GM23338 (cell line): ENCODE data around the gene BACE2. TPM values are rescaled to one million over a fixed set of nuclear protein-coding genes. Genes with fewer than 3 reads are reported as not detected.

Experiments used
- ATAC-seq: fragments of 200-7000 bp; cut with Tn5 transposase; 3 replicates; pipeline ENCODE4 v1.9.1; 2020
- DNase-seq: peaks from one replicate; pipeline ENCODE4 v3.0.0-alpha.2; 2015; ENCODE audit warnings: low spot score
- H2AFZ ChIP-seq: fragments of 200-600 bp; sonication (generic); 2 replicates; pipeline ENCODE4 v1.8.0; 2016; ENCODE audit warnings: antibody characterized with exemption, mild to moderate bottlenecking, moderate library complexity
- H3F3A ChIP-seq: fragments of 200-600 bp; sonication (generic); replicated peaks from 2 replicates; pipeline ENCODE4 v1.8.0; 2017; ENCODE audit warnings: antibody characterized with exemption, mixed run types, low read depth
- H3K27ac ChIP-seq: fragments of 200-600 bp; sonication (generic); 2 replicates; pipeline ENCODE4 v1.6.1; 2016; ENCODE audit warnings: low read depth
- H3K27me3 ChIP-seq: fragments of 200-600 bp; sonication (generic); 2 replicates; pipeline ENCODE4 v1.8.0; 2016; ENCODE audit warnings: mild to moderate bottlenecking, mixed run types, moderate library complexity; ENCODE audit not compliant: insufficient read depth
- H3K36me3 ChIP-seq: fragments of 200-600 bp; sonication (generic); 2 replicates; pipeline ENCODE4 v1.8.0; 2016; ENCODE audit warnings: mild to moderate bottlenecking; ENCODE audit not compliant: insufficient read depth
- H3K4me1 ChIP-seq: fragments of 200-600 bp; sonication (generic); 2 replicates; pipeline ENCODE4 v1.8.0; 2016; ENCODE audit warnings: mild to moderate bottlenecking, moderate library complexity; ENCODE audit not compliant: insufficient read depth
- H3K4me2 ChIP-seq: fragments of 200-600 bp; sonication (generic); 2 replicates; pipeline ENCODE4 v1.7.1; 2017; ENCODE audit warnings: mixed run types
- H3K4me3 ChIP-seq: fragments of 200-600 bp; sonication (generic); 2 replicates; pipeline ENCODE4 v1.6.1; 2016; ENCODE audit warnings: mixed run types
- H3K79me2 ChIP-seq: fragments of 200-600 bp; sonication (generic); replicated peaks from 2 replicates; pipeline ENCODE4 v1.8.0; 2017; ENCODE audit warnings: mild to moderate bottlenecking; ENCODE audit not compliant: insufficient read depth
- H3K9me2 ChIP-seq: fragments of 200-600 bp; sonication (generic); 2 replicates; pipeline ENCODE4 v1.8.0; 2017; ENCODE audit not compliant: insufficient read depth
- H4K20me1 ChIP-seq: fragments of 200-600 bp; sonication (generic); replicated peaks from 2 replicates; pipeline ENCODE4 v1.8.0; 2017; ENCODE audit warnings: mild to moderate bottlenecking; ENCODE audit not compliant: insufficient read depth
- H3K27ac Mint-ChIP-seq: 2 replicates; pipeline ENCODE4 v1.8.0; 2020; ENCODE audit warnings: inconsistent platforms, mild to moderate bottlenecking, moderate library complexity, mixed read lengths
- H3K27me3 Mint-ChIP-seq: 3 replicates; pipeline ENCODE4 v1.8.0; 2022; ENCODE audit warnings: low read depth, mild to moderate bottlenecking, moderate library complexity, mixed read lengths, inconsistent platforms; ENCODE audit not compliant: insufficient read depth, poor library complexity
- H3K36me3 Mint-ChIP-seq: 3 replicates; pipeline ENCODE4 v1.8.0; 2021; ENCODE audit warnings: low read depth, mild to moderate bottlenecking, inconsistent platforms, moderate library complexity, mixed read lengths
- H3K4me1 Mint-ChIP-seq: 3 replicates; pipeline ENCODE4 v1.8.0; 2020; ENCODE audit warnings: mild to moderate bottlenecking, inconsistent platforms, mixed read lengths
- H3K4me3 Mint-ChIP-seq: 3 replicates; pipeline ENCODE4 v1.8.0; 2021; ENCODE audit warnings: moderate library complexity, mild to moderate bottlenecking, inconsistent platforms, mixed read lengths
- H3K9me3 Mint-ChIP-seq: 3 replicates; pipeline ENCODE4 v1.8.0; 2020; ENCODE audit warnings: moderate library complexity, mild to moderate bottlenecking, inconsistent platforms, mixed read lengths
- CTCF ChIP-seq, 2 experiments: fragments of 200-600 bp in 1 of 2; sonication (generic) in 1 of 2; conservative IDR thresholded peaks; 2 replicates each; pipeline versions ENCODE4 v1.5.1 to v1.6.1; 2016 to 2017; ENCODE audit warnings: antibody characterized with exemption in 2 of 2, low read depth in 2 of 2, mild to moderate bottlenecking in 2 of 2, moderate library complexity in 1 of 2
- EZH2 ChIP-seq: fragments of 200-600 bp; sonication (generic); IDR thresholded peaks from one replicate; pipeline ENCODE4 v1.8.0; 2017; ENCODE audit warnings: antibody characterized with exemption, mild to moderate bottlenecking, low read depth; ENCODE audit not compliant: unreplicated experiment
- JUNB ChIP-seq: IDR thresholded peaks from one replicate; pipeline ENCODE4 v1.6.1; 2016; ENCODE audit warnings: antibody characterized with exemption; ENCODE audit not compliant: unreplicated experiment
- NANOG ChIP-seq: IDR thresholded peaks from 2 replicates; pipeline ENCODE4 v1.6.1; 2016; ENCODE audit warnings: antibody characterized with exemption, borderline replicate concordance
- POLR2AphosphoS5 ChIP-seq: IDR thresholded peaks from 2 replicates; pipeline ENCODE4 v1.6.1; 2016; ENCODE audit warnings: antibody characterized with exemption, low read depth
- REST ChIP-seq: IDR thresholded peaks from one replicate; pipeline ENCODE4 v1.6.1; 2018; ENCODE audit warnings: antibody characterized with exemption; ENCODE audit not compliant: unreplicated experiment
- STAT1 ChIP-seq: IDR thresholded peaks from one replicate; pipeline ENCODE4 v1.6.1; 2016; ENCODE audit warnings: antibody characterized with exemption; ENCODE audit not compliant: unreplicated experiment
- ZNF114 ChIP-seq: fragments of 250-450 bp; sonication (Bioruptor Pico); IDR thresholded peaks from 2 replicates; pipeline ENCODE4 v1.5.0; 2020; ENCODE audit warnings: mild to moderate bottlenecking, moderate library complexity
- ZNF331 ChIP-seq: fragments of 250-450 bp; sonication (Bioruptor Pico); IDR thresholded peaks from 2 replicates; pipeline ENCODE4 v1.5.0; 2020; ENCODE audit warnings: low read depth, mild to moderate bottlenecking, moderate library complexity
- polyA plus RNA-seq: library from polyadenylated mRNA; unstranded; fragments of >200 nt; fragmentation: Nextera tagmentation; extraction: Ambion mirVana; gene quantifications from 2 replicates; pipeline ENCODE4 v1.2.1, GENCODE V29; 2016
- total RNA-seq: library from RNA; depleted of rRNA; stranded (reverse); fragments of >200 nt; shearing (Covaris generic); gene quantifications from 2 replicates; pipeline ENCODE4 v1.2.3, GENCODE V29; 2014

The BACE2 gene
- total and polyA plus RNA-seq, 2 experiments from 2014 or later = 3.5 to 6.8 TPM

GRCh38 chr21:41207401-41208375, 39.7 kb downstream of the BACE2 start:
- H3K36me3 Mint-ChIP-seq = no peaks in the 10 kb centered on the region
- no peaks in the 10 kb centered on the region for H3K9me3 Mint-ChIP-seq
- peaks cover 18% of the 10 kb centered on the region for H3K4me1 Mint-ChIP-seq
- Histone ChIP-seq H3F3A (no peaks in the 10 kb centered on the region), H4K20me1 (no peaks in the 10 kb centered on the region), H3K79me2 (no peaks in the 10 kb centered on the region), H2AFZ (no peak overlapping the region), H3K27ac (no peak overlapping the region), H3K27me3 (no peaks in the 10 kb centered on the region), H3K4me2 (no peak overlapping the region), H3K36me3 (no peaks in the 10 kb centered on the region), H3K9me2 (no peaks in the 10 kb centered on the region), H3K4me3 (no peak overlapping the region), H3K4me1 (no peaks in the 10 kb centered on the region)
- no peak overlapping the region for H3K27ac Mint-ChIP-seq
- TF ChIP-seq STAT1 (no peak), JUNB (no peak), EZH2 (no peak), NANOG (no peak), POLR2AphosphoS5 (no peak), CTCF (conservative IDR thresholded peaks at IDR 0.05; ENCODE audit: low read depth in 2 of 2) (no peak), ZNF331 (CRISPR knock-in tag) (no peak), ZNF114 (CRISPR knock-in tag) (no peak)
- DNase-seq (no peak), ATAC-seq (peak; percentile 33)
- H3K4me3 Mint-ChIP-seq = no peak overlapping the region
- H3K27me3 Mint-ChIP-seq = peaks cover 7% of the 10 kb centered on the region

- Histone ChIP-seq H3K79me2 (no peaks in the 10 kb centered on the region), H3K36me3 (no peaks in the 10 kb centered on the region), H3K9me2 (no peaks in the 10 kb centered on the region), H4K20me1 (no peaks in the 10 kb centered on the region), H2AFZ (no peak overlapping the region), H3K4me1 (no peaks in the 10 kb centered on the region), H3K27ac (no peak overlapping the region), H3F3A (no peaks in the 10 kb centered on the region), H3K4me2 (no peak overlapping the region), H3K27me3 (no peaks in the 10 kb centered on the region), H3K4me3 (no peak overlapping the region)
- H3K9me3 Mint-ChIP-seq = no peaks in the 10 kb centered on the region
- ATAC-seq (no peak), DNase-seq (no peak)
- H3K4me3 Mint-ChIP-seq = no peak overlapping the region
- peaks cover 7% of the 10 kb centered on the region for H3K27me3 Mint-ChIP-seq
- H3K36me3 Mint-ChIP-seq = no peaks in the 10 kb centered on the region
- peaks cover 18% of the 10 kb centered on the region for H3K4me1 Mint-ChIP-seq
- no peak overlapping the region for H3K27ac Mint-ChIP-seq
- TF ChIP-seq REST = no peak
- no peak for TF ChIP-seq CTCF (conservative IDR thresholded peaks at IDR 0.05; ENCODE audit: low read depth in 2 of 2)
- TF ChIP-seq EZH2 = no peak
- TF ChIP-seq POLR2AphosphoS5 = no peak
Measured at GRCh38 chr21:41208376-41208763, 40.4 kb downstream of the BACE2 start.
